HUDEP-2 (cell line): ENCODE data around the gene PPP1R15B.

ENCODE experiments used
- DNase-seq, 76 experiments: peaks; one replicate each; lab custom pipeline; 2025; ENCODE audit not compliant: unreplicated experiment in 76 of 76; lab: John Stamatoyannopoulos, UW

Gene PPP1R15B

DNA sequence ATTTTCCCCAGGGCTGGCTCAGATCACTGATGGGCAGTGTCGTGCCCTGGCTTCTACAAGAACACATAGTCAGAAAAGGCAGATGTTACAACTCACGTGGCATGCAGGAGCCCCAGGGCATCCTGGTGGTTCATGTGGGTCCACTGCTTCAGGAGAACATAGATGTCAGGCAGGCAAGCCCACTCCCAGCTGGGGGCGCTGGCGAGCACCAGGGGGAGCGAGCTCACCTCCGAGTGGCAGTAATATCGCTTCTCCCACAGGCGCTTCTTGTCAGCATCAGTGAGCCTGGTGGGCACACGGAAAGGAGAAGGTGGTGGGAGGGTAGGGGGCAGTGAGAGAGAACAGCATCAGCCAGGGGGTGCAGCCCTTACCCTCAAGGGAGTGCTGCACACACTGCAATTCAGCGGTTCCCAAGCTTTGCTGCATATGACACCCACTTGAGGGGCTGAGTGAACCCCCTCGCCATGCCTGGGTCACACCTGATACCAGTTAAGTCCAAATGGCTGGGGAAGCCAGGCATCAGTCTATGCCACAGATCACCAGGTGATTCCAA is 34.3 kb upstream of the PPP1R15B start:
- peak in 42 of 76 experiments; percentile 5 to 69 (median 26) for DNase-seq

GRCh38 chr1:204443871-204444581 is 32.4 kb upstream of the PPP1R15B start:
- DNase-seq = peak in 1 of 76 experiments; percentile 20

- DNase-seq = no peak
Observed at GRCh38 chr1:204443260-204443619, 31.6 kb upstream of the PPP1R15B start.

DNA sequence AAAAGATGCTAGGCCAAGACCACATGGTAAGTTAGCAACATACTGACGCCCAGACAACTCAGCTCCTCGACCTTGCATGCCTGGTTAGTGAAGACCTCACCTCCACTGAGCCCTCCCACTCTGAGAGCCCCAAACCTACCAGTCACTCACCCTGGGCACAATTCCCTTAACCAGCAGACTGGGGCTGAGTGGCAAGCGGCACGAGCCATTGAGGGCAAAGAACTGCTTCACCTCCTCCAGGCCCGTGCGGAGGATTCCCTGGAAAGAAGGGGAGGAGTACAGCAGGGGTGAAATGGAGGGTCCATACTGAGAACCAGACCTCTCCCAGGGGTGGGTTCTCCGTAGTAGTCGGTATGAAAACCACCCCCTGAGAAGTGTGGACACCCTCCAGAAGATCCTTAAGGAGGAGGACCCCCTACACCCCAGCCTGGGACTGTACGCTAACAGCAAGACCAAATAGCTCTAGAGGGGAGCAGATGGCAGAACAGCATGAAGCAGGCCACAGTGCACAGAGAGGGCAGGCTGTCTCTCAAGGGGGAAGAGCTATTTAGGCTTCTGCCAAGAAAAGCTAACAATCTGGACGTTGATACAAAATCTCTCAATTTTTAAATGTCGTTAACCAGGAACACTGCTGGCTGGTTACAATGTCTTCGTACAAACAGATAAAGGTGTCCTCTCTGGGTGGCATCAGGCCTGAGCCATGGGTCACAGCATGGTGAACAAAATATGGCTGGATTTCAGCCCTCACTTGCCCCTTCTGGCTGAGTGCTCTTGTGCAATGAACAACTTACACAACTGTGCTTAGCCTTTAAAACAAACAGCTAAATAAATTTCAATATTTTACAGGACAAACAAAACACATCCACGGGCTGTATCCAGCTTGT is 31.0 kb upstream of the PPP1R15B start:
- no peak for DNase-seq

- DNase-seq = no peak
Observed at GRCh38 chr1:204441558-204441957, 29.9 kb upstream of the PPP1R15B start.

DNA sequence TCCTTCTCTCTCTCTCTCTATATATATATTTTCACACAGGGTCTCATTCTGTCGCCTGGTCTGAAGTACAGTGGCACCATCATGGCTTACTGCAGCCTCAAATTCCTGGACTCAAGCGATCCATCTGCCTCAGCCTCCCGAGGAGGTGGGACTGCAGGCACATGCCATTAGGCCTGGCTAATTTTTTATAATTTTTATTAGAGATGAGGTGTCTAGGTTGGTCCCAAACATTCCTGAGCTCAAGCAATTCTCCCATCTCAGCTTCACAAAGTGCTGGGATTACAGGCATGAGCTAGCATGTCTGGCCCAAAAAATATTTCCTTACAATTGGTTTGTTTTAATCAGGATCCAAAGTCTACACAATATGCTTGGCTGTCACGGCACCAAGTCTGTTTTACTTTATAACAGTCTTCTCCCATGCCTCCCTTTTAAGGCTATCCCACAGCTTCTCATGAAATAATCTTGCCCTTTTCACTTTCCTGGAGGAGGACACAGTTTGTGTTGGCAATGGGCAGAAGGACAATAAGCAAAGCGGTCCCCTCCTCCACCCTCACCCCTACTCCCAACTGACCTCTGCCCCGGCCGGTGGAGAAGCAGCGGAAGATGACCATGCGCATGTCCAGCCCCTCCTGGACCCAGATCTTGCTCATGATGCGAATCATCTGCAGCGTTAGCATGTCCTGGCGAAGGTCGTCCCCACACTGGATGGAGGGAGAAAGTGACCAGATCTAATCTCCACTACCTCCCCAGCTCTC is 28.2 kb upstream of the PPP1R15B start:
- DNase-seq = no peak

DNA sequence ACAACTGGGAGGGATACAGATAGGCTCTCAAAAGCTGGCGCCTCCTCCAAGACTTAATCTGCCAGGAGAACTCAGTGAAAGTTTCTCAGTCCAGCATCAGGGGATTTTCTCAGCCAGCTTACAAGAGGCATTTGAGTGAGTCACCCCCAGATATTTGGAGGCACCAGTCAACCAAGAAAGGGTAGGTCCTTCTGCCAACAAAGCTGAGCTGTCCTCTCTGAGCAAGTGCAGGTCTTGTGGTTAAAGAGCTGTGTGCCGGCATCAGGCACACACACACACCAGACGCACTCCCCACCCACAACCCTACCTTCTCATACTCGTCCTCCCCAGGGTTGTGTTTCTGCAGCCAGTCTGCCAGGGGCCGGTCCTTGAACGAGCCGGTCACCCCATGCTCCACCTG is 27.0 kb upstream of the PPP1R15B start:
- no peak for DNase-seq

GRCh38 chr1:204437796-204438570 is 26.4 kb upstream of the PPP1R15B start:
- no peak for DNase-seq

DNA sequence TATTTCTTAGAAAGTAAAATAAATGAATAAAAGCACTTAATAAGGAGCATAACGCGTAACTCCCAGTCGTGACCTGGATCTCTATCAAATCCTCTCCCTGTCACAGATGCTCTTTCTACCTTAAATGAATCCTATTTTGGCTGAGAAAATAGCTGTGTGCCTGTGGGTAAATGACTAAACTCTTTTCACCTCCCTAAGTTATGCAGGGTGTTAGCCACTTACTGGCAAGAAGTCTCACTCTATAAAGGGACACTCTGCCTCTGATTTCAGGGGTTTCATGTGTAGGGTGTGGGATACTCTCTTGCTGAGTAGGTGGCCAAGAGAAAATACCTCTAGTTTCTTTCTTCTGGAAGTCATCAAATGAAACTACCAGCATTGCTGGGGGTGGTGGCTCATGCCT is 24.3 kb upstream of the PPP1R15B start:
- DNase-seq = no peak

GRCh38 chr1:204435381-204435831 is 23.8 kb upstream of the PPP1R15B start:
- no peak for DNase-seq

DNA sequence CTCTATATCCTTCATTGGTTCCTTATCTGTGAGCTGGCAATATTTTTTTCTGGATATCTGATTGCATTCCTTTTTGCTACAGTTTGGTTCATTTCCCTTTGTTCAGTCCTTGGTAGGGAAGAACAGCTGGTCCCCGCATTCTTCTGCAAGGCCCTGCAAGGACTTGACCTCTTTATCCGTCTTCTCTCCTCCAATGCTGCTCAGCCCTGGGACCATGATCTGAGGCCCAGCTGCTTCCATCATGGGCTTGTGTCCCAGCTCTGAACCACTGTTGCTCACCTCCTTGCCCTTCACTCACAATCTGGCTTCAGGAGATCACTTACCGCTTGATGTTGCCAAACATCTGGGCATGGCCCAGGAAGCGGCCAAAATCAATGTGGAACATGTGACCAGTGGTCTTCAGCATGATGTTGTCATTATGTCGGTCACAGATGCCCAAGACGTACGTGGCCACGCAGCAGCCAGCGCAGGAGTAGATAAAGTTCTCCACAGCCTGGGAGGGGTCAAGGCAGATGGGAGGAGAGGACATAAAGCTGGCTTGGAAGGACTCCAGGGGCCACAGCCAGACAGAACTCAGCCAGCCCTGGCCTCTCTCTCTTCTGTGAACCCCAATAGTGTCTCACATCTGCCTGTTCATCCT is 22.6 kb upstream of the PPP1R15B start:
- DNase-seq = peak in 6 of 76 experiments; percentile 13 to 35 (median 24)

- DNase-seq = no peak
Observed at GRCh38 chr1:204432708-204433107, 21.1 kb upstream of the PPP1R15B start.

GRCh38 chr1:204431310-204432184 is 19.9 kb upstream of the PPP1R15B start:
- peak in 57 of 76 experiments; percentile 8 to 71 (median 47) for DNase-seq

- no peak for DNase-seq
Observed at GRCh38 chr1:204429746-204430145, 18.1 kb upstream of the PPP1R15B start.

GRCh38 chr1:204426971-204427701 is 15.5 kb upstream of the PPP1R15B start:
- no peak for DNase-seq

DNA sequence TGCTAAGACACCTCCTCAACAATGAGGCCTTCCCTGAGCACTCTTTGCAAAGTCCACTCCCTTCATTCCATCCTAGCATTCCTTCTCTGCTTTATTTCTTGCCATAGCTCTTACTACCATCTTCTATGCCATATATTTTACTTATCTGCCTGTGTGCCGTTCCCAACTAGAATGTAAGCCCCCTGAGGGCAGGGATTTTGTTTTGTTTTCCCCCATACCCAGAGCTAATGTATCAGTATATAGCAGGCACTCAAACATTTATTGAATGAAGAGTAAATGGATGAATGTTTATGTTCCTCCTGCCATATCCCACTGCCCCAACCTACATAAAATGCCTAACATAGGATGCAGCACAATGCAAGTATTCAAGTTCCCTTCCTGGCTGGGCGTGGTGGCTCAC is 14.9 kb upstream of the PPP1R15B start:
- DNase-seq = no peak

DNA sequence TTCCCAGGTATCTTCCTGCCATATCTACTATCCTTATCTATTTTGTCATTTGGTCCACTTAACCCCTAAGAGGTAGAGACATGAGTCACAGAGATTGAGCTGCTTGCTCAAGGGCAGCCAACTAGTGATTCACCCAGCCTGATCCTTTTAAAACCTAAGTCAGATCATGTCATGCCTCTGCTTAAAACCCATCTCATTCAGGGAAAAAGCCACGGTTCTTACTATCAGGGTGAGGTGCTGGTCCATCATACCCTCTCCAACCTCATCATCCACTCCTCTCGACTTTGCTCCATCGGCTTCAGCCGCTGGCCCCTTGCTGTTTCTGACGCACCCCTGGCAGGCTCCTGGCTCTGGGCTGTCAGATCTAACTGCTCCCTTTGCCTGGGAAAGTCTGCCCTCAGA is 14.4 kb upstream of the PPP1R15B start:
- DNase-seq = peak in 1 of 76 experiments; percentile 11

GRCh38 chr1:204424621-204425020 is 13.0 kb upstream of the PPP1R15B start:
- no peak for DNase-seq
